T-helper 17 cell (primary cell): Measurements from ENCODE around the gene PRPS1. TPM values are rescaled to one million over a fixed set of nuclear protein-coding genes. Genes with fewer than 3 reads are reported as not detected.

Experiments used
- ATAC-seq: fragments of 150-1000 bp; cut with Tn5 transposase; 2 replicates; pipeline ENCODE4 v1.10.0; 2021; ENCODE audit warnings: mild to moderate bottlenecking, moderate library complexity
- DNase-seq, 3 donors: peaks; one replicate each; pipeline versions ENCODE4 v3.0.0 to v3.0.0-alpha.2; 2020 to 2021
- H3K9me3 ChIP-seq: one replicate; pipeline ENCODE4 v1.7.0; 2013; ENCODE audit warnings: low read length, mild to moderate bottlenecking; ENCODE audit not compliant: control insufficient read depth, poor library complexity, severe bottlenecking
- H3K27ac Mint-ChIP-seq: one replicate; pipeline ENCODE4 v1.8.0; 2022; ENCODE audit warnings: mild to moderate bottlenecking, moderate library complexity, mixed read lengths
- H3K27me3 Mint-ChIP-seq: one replicate; pipeline ENCODE4 v1.8.0; 2022; ENCODE audit warnings: mixed read lengths
- H3K36me3 Mint-ChIP-seq: one replicate; pipeline ENCODE4 v1.8.0; 2022; ENCODE audit warnings: low read depth, mixed read lengths
- H3K4me1 Mint-ChIP-seq: one replicate; pipeline ENCODE4 v1.8.0; 2022; ENCODE audit warnings: mild to moderate bottlenecking, mixed read lengths
- H3K4me3 Mint-ChIP-seq: one replicate; pipeline ENCODE4 v1.8.0; 2022; ENCODE audit warnings: mild to moderate bottlenecking, moderate library complexity, mixed read lengths
- total RNA-seq, 4 donors: library from RNA in 2 of 4; stranded (reverse) in 2 of 4; gene quantifications; one replicate each; pipeline ENCODE4 v1.2.3 and lab custom pipeline; 2022 to 2026

PRPS1 gene
- total RNA-seq, 2 donors from 2014 or later, result 68.9 to 69.1 TPM

DNA sequence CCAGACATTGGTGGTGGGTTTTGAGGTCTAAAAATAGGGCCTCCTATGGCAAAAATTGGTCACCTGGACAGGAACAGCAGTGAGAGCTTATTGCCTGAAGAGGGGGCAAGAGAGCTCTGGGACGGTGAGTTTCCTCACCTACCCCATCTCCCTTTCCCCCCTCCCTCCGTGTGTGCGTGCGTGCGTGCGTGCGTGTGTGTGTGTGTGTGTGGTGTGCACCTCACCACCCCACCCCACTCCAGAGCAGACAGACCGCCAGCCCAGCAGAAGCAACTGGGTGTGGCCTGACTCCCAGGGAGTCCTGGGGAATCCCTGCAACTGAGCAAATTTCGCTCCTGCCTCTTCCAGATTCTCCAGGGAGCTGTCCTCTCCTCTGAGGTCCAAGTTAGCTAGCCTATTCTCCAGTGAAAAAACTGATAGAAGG is 44.7 kb downstream of the PRPS1 start:
- ATAC-seq (peak; percentile 56), DNase-seq (peak; percentile 59 to 74 (median 63))
- H3K4me3 Mint-ChIP-seq, result peak overlapping the region; percentile 79
- H3K36me3 Mint-ChIP-seq, result no peaks in the 10 kb centered on the region
- H3K27me3 Mint-ChIP-seq, result no peaks in the 10 kb centered on the region
- peak overlapping the region; percentile 99 for H3K27ac Mint-ChIP-seq
- no peaks in the 10 kb centered on the region for H3K9me3 ChIP-seq
- peaks cover 35% of the 10 kb centered on the region for H3K4me1 Mint-ChIP-seq

DNA sequence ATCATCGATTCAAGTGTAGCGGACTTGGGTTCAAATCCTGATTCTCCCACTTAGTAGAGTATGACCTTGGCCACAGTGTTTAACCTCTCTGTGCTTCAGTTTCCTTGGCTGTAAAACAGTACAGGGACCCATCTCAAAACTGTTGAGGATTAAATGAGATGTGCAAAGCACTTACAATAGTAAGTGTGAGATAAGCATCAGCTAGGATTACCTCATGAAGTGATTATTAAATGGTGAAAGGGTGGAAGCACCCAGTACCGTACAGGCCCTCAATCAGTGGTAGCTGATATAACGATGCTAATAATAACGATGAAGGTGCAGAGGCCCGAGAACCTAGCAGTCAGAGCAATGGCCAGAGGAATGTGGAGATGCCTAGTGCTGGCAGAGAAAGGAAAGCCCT is 45.1 kb downstream of the PRPS1 start:
- H3K4me1 Mint-ChIP-seq, result peaks cover 37% of the 10 kb centered on the region
- no peak for DNase-seq
- no peaks in the 10 kb centered on the region for H3K36me3 Mint-ChIP-seq
- no peaks in the 10 kb centered on the region for H3K27me3 Mint-ChIP-seq
- H3K27ac Mint-ChIP-seq, result peak overlapping the region; percentile 99
- peak; percentile 2 for ATAC-seq
- H3K4me3 Mint-ChIP-seq, result peak overlapping the region; percentile 79
- no peaks in the 10 kb centered on the region for H3K9me3 ChIP-seq

DNA sequence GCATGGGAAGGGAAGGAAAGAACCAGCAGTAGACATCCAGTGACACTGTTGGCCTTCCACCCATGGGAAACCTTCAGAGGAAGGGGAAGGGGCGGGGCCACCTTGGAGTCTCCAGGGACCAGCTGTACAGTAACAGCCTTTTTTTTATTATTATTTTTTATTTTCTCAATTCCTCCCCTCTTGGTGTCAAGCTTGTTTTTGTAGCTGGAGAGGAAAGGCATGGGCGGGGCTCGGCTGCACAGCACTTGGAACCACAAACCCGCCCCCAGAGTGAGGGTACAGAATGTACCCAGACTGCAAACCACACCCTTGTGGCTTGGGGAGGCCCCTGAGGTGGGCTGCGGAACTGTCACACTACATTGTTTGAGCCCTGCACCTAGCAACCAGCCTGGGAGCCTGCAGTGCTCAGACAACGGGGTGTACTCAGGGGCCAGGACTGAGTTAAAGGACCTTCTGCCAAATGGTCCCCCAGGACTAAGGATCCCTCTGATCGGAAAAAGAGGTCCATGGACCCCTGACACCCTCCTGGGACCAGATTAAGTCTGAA is 45.7 kb downstream of the PRPS1 start:
- Mint-ChIP-seq H3K27me3 (no peaks in the 10 kb centered on the region), H3K27ac (peak overlapping the region; percentile 99), H3K4me3 (peak overlapping the region; percentile 93), H3K4me1 (peaks cover 41% of the 10 kb centered on the region), H3K36me3 (no peaks in the 10 kb centered on the region)
- no peaks in the 10 kb centered on the region for H3K9me3 ChIP-seq
- peak; percentile 72 to 86 (median 77) for DNase-seq
- ATAC-seq, result peak; percentile 78

DNA sequence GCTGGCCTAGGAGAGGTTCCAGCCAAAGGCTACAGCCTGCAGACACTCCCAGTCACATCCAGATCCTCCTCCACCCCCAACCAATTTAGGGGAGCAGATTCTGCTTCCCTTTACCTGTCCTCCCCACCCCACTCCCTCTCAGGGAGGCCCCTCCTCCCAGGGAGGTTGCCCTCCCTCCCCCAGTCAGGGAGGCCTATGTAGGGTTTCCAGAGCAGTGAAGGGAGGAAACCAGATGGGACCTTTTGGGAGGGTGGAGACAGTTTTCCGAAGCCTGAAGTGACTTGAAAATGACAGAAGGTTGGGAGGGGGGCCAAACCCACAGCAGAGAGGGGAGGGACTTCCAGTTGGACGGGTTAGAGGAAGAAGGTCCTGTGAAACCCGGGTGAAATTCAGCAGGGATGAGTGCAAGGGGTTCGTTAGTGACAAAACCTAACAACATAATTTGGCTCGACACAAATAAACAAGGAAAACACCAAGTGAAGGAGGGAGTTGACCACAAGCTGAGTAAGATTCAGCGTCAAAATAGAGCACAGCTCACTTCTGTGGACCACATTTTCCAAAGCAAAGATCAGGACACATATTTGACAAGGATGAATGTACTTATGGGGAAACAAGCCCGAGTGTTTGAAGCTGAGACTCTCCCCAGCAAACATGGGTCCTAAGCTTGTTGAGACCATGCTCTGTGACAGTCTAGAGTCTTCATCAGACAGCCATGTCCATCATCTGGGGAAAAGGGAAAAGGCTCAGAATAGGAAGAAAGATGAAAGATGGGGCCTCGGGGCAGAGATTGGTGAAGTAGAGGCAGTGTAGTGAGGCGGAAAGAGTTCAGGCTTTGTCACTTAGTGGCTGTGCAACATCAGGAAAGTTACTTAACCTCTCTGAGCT is 46.4 kb downstream of the PRPS1 start:
- H3K27ac Mint-ChIP-seq, result peak overlapping the region; percentile 99
- peak; percentile 13 to 45 (median 40) for DNase-seq
- peaks cover 43% of the 10 kb centered on the region for H3K4me1 Mint-ChIP-seq
- H3K27me3 Mint-ChIP-seq, result no peaks in the 10 kb centered on the region
- no peaks in the 10 kb centered on the region for H3K9me3 ChIP-seq
- H3K4me3 Mint-ChIP-seq, result peak overlapping the region; percentile 93
- peak; percentile 32 for ATAC-seq
- no peaks in the 10 kb centered on the region for H3K36me3 Mint-ChIP-seq

DNA sequence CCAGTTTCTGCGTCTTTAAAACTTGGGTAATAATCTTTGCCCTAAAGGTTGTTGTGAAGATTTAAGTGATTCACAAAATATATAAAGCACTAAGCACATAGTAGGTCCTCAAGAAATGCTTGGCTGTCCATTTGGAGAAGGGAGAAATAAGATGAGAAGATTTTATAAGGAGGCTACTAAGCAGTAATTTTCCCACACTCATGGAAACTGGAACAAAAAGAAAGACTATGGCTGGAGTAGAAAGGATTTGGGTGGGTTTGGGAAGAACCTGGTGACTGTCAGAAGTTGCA is 47.0 kb downstream of the PRPS1 start:
- H3K9me3 ChIP-seq, result no peaks in the 10 kb centered on the region
- DNase-seq (no peak), ATAC-seq (no peak)
- Mint-ChIP-seq H3K36me3 (peaks cover under 1% of the 10 kb centered on the region), H3K4me3 (peak overlapping the region; percentile 93), H3K4me1 (peaks cover 47% of the 10 kb centered on the region), H3K27me3 (no peaks in the 10 kb centered on the region), H3K27ac (peak overlapping the region; percentile 99)

DNA sequence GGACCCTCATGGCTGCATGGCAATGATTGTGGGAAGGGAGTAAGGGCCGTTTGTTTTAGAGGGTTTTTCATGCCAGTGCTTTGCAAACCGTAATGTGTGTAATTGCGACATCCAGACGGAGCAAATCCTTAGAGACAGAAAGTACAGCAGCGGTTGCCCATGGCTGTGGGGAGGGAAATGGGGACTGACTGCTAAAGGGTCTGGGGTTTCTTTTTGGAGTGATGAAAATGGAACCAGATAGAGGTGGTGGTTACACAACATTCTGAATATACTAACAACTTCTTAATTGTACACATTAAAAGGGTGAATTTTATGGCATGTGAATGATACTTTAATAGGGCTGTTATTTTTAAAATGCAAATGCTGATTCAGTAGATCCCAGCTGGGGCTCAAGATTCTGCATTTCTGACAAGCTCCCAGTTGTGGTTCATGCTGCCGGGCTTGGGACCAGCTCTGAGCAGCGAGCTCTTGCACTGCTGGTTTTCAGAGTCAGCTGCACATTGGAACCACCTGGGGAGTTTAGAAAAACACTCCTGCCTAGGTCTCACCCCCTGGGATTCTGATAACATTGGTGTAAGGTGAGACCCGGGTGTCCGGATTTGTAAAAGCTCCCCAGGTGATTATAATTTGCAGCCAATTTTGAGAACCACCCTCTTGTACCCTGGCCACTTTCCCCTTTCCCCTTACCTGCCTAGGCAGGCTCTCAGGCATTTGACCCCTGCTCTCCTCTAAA is 47.7 kb downstream of the PRPS1 start:
- Mint-ChIP-seq H3K27me3 (no peaks in the 10 kb centered on the region), H3K4me1 (peaks cover 54% of the 10 kb centered on the region), H3K4me3 (peak overlapping the region; percentile 93), H3K27ac (peak overlapping the region; percentile 99), H3K36me3 (peaks cover 2% of the 10 kb centered on the region)
- ATAC-seq (no peak), DNase-seq (no peak)
- H3K9me3 ChIP-seq, result no peaks in the 10 kb centered on the region

DNA sequence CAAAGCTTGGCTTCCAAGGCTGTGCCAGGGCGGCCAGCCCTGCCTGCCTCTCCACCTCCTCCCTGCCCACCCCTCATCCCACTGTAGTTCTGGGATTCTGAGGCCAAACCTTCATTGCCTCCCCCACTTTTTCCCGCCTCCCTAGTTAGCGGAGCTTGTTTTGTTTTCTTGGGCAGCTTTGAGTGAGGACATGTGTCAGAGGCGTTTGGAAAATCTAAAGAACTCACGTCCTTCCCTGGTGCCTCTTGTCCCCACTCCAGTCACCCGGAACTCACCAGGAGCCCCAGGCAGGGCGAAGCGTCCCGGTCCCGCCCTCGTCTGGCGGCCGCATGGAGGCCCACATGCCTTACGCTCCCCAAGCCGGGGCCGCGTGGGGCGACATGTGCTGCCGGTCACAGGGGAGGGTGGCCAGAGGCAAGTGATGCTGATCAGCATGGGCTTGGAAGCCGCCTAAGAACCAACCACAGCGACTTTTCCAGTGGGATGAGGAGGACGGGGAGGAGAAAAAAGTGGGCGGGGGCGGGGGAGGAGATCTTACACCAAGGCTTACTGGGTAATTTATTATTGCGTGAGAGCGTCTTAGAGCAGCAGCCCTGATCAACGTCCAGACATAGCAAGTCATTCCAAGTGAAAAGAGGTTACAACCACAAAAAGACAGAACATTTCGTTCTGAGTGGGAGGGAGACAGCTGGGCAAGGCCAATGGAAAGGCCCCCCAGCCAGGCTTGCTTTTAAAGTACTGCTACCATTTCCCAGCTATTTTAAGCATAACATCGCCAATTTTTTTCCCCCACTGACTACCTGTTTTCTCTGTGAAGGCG is 48.5 kb downstream of the PRPS1 start:
- H3K27ac Mint-ChIP-seq, result peak overlapping the region; percentile 99
- H3K27me3 Mint-ChIP-seq, result no peaks in the 10 kb centered on the region
- H3K36me3 Mint-ChIP-seq, result peaks cover 2% of the 10 kb centered on the region
- H3K4me1 Mint-ChIP-seq, result peaks cover 54% of the 10 kb centered on the region
- peak overlapping the region; percentile 93 for H3K4me3 Mint-ChIP-seq
- H3K9me3 ChIP-seq, result no peaks in the 10 kb centered on the region
- DNase-seq (peak; percentile 23 to 35 (median 31)), ATAC-seq (no peak)

DNA sequence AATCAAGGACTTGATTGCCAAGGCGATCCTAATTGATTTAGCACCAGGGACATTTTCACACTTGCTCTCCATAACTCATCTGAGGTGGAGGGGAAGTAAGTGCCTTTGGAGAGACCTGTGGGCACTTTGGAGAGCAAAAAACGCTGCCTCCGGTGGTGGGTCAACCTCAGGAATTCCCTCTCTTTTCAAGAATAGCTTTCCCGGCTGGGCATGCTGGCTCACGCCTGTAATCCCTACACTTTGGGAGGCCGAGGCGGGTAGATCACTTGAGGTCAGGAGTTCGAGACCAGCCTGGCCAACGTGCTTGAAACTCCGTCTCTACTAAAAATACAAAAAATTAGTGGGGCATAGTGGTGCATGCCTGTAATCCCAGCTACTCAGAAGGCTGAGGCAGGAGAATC is 49.2 kb downstream of the PRPS1 start:
- Mint-ChIP-seq H3K27me3 (no peaks in the 10 kb centered on the region), H3K27ac (peak overlapping the region; percentile 99), H3K36me3 (peaks cover 2% of the 10 kb centered on the region), H3K4me1 (peaks cover 57% of the 10 kb centered on the region), H3K4me3 (peak overlapping the region; percentile 93)
- no peaks in the 10 kb centered on the region for H3K9me3 ChIP-seq
- ATAC-seq (no peak), DNase-seq (no peak)

DNA sequence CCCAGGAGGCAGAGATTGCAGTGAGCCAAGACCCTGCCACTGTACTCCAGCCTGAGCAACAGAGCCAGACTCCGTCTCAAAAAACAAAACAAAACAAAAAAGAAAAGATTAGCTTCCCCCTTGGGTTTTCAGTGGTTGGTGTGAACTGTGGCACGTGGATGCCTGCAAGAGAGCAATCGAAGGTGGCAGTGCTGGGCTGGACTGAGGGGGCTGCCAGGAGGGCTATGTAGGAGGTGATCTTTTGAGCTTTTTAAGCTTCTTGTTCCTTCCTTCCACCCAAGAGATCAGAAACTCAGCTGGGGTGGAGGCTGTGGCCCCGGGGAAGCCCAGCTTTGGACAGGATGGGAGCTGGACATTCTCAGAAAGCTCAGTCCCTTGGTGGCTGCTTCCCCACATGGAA is 49.6 kb downstream of the PRPS1 start:
- Mint-ChIP-seq H3K27me3 (no peaks in the 10 kb centered on the region), H3K27ac (peak overlapping the region; percentile 99)

DNA sequence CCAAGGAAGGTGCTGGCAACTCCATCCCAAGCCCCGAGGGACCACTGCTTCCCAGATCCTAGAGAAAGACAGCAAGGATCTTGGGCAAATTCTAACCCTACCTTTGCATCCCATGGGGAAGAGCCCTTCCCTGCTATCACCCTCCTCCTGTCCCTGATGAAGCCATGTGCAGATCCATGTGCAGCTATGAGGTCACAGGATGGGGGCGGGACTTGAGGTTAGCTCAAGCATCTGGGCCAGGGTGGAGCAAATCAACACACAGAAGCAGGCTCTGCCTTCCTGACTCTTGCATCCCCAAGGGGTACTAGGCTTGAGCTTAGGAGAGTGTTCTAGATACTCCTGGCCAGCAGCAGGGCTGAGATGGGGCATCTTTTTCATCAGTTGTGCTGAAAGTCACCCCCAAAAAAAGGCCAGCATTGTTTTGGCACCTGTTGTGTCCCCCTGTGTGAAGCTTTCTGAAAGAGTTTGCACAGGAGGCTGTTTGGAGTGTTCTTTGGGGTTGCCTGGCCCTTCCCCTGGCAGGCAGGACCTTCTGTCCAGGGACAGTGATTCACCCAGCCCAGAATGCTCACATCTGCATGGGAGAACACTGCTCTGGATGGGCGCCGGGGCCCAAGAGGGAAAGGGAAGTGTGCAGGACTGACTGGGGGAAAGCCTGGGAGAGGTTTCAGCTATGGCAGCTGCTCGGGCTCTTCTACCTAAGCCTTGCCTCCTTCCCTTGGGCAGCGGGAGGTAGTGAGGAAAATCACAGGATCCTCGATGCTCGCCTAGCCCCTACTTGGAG is 50.8 kb downstream of the PRPS1 start:
- peaks cover 2% of the 10 kb centered on the region for H3K36me3 Mint-ChIP-seq
- no peaks in the 10 kb centered on the region for H3K27me3 Mint-ChIP-seq
- H3K4me1 Mint-ChIP-seq, result peaks cover 51% of the 10 kb centered on the region
- H3K4me3 Mint-ChIP-seq, result peak overlapping the region; percentile 12
- H3K27ac Mint-ChIP-seq, result peak overlapping the region; percentile 99
- DNase-seq, result peak; percentile 44 to 54 (median 52)
- H3K9me3 ChIP-seq, result no peaks in the 10 kb centered on the region
- peak; percentile 56 for ATAC-seq

More for the DNA sequence above, 49.6 kb downstream of the PRPS1 start:
- no peak for ATAC-seq
- no peak for DNase-seq
- Mint-ChIP-seq H3K36me3 (peaks cover 2% of the 10 kb centered on the region), H3K4me3 (peak overlapping the region; percentile 36), H3K4me1 (peaks cover 56% of the 10 kb centered on the region)
- no peaks in the 10 kb centered on the region for H3K9me3 ChIP-seq

DNA sequence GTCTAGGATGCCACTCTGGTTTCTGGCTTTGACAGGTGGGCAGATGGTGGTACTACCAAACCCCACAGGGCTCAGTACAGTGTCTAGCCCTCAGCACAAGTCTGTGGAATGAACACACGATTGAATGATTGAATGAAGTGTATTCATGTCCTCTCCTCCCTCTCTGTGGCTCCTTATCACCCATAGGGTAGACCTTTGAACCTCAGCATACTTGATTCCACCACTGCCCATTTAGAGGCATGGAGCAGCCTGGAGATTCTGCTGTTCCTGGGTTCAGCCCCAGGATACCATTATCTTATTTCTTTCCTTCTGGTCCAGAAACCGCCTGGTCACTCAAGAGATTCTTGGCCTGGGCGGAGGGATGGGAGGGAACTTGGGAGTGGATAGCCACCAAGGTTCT is 53.9 kb downstream of the PRPS1 start:
- Mint-ChIP-seq H3K27ac (no peak overlapping the region), H3K4me1 (peaks cover 37% of the 10 kb centered on the region), H3K27me3 (no peaks in the 10 kb centered on the region), H3K4me3 (no peak overlapping the region), H3K36me3 (peaks cover 2% of the 10 kb centered on the region)
- ATAC-seq (no peak), DNase-seq (no peak)
- H3K9me3 ChIP-seq, result no peaks in the 10 kb centered on the region
